H1 (cell line): Measurements from ENCODE around the gene PIAS3. TPM values are rescaled to one million over a fixed set of nuclear protein-coding genes. Genes with fewer than 3 reads are reported as not detected.

ENCODE experiments used
- CBX8 ChIP-seq: fragments of 300-800, 300-1000 bp; sonication (generic); IDR thresholded peaks from 2 replicates; pipeline ENCODE4 v1.7.1; 2016; ENCODE audit warnings: low read depth, low read length, borderline replicate concordance
- CEBPB ChIP-seq: IDR thresholded peaks from 2 replicates; pipeline ENCODE4 v1.6.1; 2012; ENCODE audit warnings: low read depth, low read length
- CHD7 ChIP-seq: fragments of 300-600 bp; sonication (generic); IDR thresholded peaks from 2 replicates; pipeline ENCODE4 v1.7.1; 2012; ENCODE audit warnings: low read length, moderate library complexity, mild to moderate bottlenecking, inconsistent platforms; ENCODE audit not compliant: insufficient replicate concordance
- GABPA ChIP-seq: IDR thresholded peaks from 2 replicates; pipeline ENCODE4 v1.6.1; 2011; ENCODE audit warnings: mild to moderate bottlenecking, low read length, moderate library complexity, borderline replicate concordance; ENCODE audit not compliant: insufficient read depth
- NANOG ChIP-seq: IDR thresholded peaks from 2 replicates; pipeline ENCODE4 v1.6.1; 2011; ENCODE audit warnings: low read length, low read depth, mild to moderate bottlenecking, inconsistent platforms; ENCODE audit not compliant: insufficient read depth, poor library complexity, severe bottlenecking
- POLR2A ChIP-seq, 2 experiments: IDR thresholded peaks; 1 replicate in 1 of 2; 2 replicates in 1 of 2; pipeline ENCODE4 v1.6.1; 2011; ENCODE audit warnings: low read depth in 2 of 2, low read length in 2 of 2, mild to moderate bottlenecking in 2 of 2; ENCODE audit errors: control extremely low read depth in 1 of 2
- RNF2 ChIP-seq: fragments of 200-900, 300-1000 bp; sonication (generic); IDR thresholded peaks from 2 replicates; pipeline ENCODE4 v1.7.1; 2016; ENCODE audit warnings: borderline replicate concordance, low read depth, mild to moderate bottlenecking, antibody characterized with exemption, low read length; ENCODE audit not compliant: poor library complexity, severe bottlenecking; ENCODE audit errors: missing control alignments
- SIN3A ChIP-seq, 2 experiments: IDR thresholded peaks in 1 of 2; conservative IDR thresholded peaks in 1 of 2; 2 replicates each; pipeline ENCODE4 v1.6.1; 2011 to 2012; ENCODE audit warnings: low read length in 2 of 2, improper control_type of control experiment in 1 of 2, low read depth in 1 of 2, mild to moderate bottlenecking in 1 of 2
- SRF ChIP-seq: IDR thresholded peaks from 2 replicates; pipeline ENCODE4 v1.6.1; 2011; ENCODE audit warnings: mild to moderate bottlenecking, low read depth, low read length, moderate library complexity
- polyA plus RNA-seq, 7 experiments: library from polyadenylated mRNA; depleted of rRNA in 3 of 7; stranded (reverse) in 5 of 7; unstranded in 2 of 7; fragments of >200 nt in 5 of 7; fragments of 200-250 nt in 2 of 7; gene quantifications; 1 replicate in 5 of 7; 2 replicates in 1 of 7; 4 replicates in 1 of 7; pipeline versions ENCODE4 v1.2.1 to v1.2.3, GENCODE V29; 2011 to 2013; ENCODE audit warnings: missing spikeins in 2 of 7, mixed read lengths in 2 of 7
- total RNA-seq: library from RNA; stranded (reverse); fragmentation: NEBNext Ultra II Directional; extraction: Animal tissue kit (Norgen Biotek cat#: 25700); gene quantifications from 2 replicates; pipeline ENCODE4 v1.2.1, GENCODE V29; 2021
- TF ChIP-seq, protein P1 (sequence below): IDR thresholded peaks from 2 replicates; pipeline ENCODE4 v1.6.1; 2011; ENCODE audit warnings: low read length, improper control_type of control experiment

PIAS3 gene
- total and polyA plus RNA-seq, 2 of the 8 experiments (the other 6 are each of a cell fraction or from before 2014, with no cell fraction given): 36.7 to 49.9 TPM

GRCh38 chr1:145897969-145898368, 39.1 kb upstream of the PIAS3 start (continued):
- TF ChIP-seq CHD7 (no peak), SRF (no peak), CEBPB (no peak), POLR2A (IDR thresholded peaks at IDR 0.05; ENCODE audit: control extremely low read depth in 1 of 2, low read depth in 2 of 2, low read length in 2 of 2) (no peak), NANOG (no peak), RNF2 (no peak), CBX8 (no peak), GABPA (no peak), SIN3A (conservative IDR thresholded peaks at IDR 0.05 in 1 of 2, IDR thresholded peaks at IDR 0.05 in 1 of 2; ENCODE audit: low read depth in 1 of 2, low read length in 2 of 2) (no peak)
- TF ChIP-seq, protein P1, sequence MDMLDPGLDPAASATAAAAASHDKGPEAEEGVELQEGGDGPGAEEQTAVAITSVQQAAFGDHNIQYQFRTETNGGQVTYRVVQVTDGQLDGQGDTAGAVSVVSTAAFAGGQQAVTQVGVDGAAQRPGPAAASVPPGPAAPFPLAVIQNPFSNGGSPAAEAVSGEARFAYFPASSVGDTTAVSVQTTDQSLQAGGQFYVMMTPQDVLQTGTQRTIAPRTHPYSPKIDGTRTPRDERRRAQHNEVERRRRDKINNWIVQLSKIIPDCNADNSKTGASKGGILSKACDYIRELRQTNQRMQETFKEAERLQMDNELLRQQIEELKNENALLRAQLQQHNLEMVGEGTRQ: no peak
